Ramos (cell line): ENCODE data around the gene SIGLEC14.
"Not testable (repeated sequence)": the region's sequence is repeated elsewhere in the genome, so short reads cannot be mapped to it uniquely, and the experiment has no call there.

Experiments
- in situ Hi-C: fragments of 300-500 bp; cut with MboI; formaldehyde crosslinking; loops from one replicate; pipeline ENCODE4 v1.14.3; 2022; ENCODE audit warnings: low sequenced_read_pairs; ENCODE audit not compliant: unreplicated experiment

SIGLEC14 gene

GRCh38 chr19:51646730-51647129 is at the start of gene SIGLEC14:
SIGLEC14 (minus strand) TSS chr19:51646825; CDS start chr19:51646759, 66 bp downstream.
- in situ Hi-C loops, result not testable (repeated sequence)

- in situ Hi-C loops, result no loop called here
Observed at GRCh38 chr19:51695702-51696315, 49.2 kb upstream of the SIGLEC14 start.

GRCh38 chr19:51695088-51695487 is 48.5 kb upstream of the SIGLEC14 start:
- in situ Hi-C loops, result no loop called here

GRCh38 chr19:51694318-51695085 is 47.9 kb upstream of the SIGLEC14 start:
- in situ Hi-C loops, result no loop called here

- in situ Hi-C loops, result no loop called here
Observed at GRCh38 chr19:51693819-51694218, 47.2 kb upstream of the SIGLEC14 start.

GRCh38 chr19:51693260-51693659 is 46.6 kb upstream of the SIGLEC14 start, which contains the start of gene SPACA6:
SPACA6 (plus strand) TSS chr19:51693330; CDS start chr19:51693527, 197 bp downstream.
- in situ Hi-C loops, result no loop called here

GRCh38 chr19:51692468-51692867 is 45.8 kb upstream of the SIGLEC14 start:
- in situ Hi-C loops, result no loop called here

GRCh38 chr19:51691584-51692428 is 45.2 kb upstream of the SIGLEC14 start:
- in situ Hi-C loops, result no loop called here

- in situ Hi-C loops, result no loop called here
Observed at GRCh38 chr19:51691074-51691583, 44.5 kb upstream of the SIGLEC14 start.

GRCh38 chr19:51690454-51691073 is 43.9 kb upstream of the SIGLEC14 start:
- in situ Hi-C loops, result no loop called here

GRCh38 chr19:51689751-51690453 is 43.3 kb upstream of the SIGLEC14 start:
- in situ Hi-C loops, result no loop called here

- in situ Hi-C loops, result no loop called here
Observed at GRCh38 chr19:51688671-51689571, 42.3 kb upstream of the SIGLEC14 start.

GRCh38 chr19:51687791-51688670 is 41.4 kb upstream of the SIGLEC14 start:
- in situ Hi-C loops, result no loop called here

- in situ Hi-C loops, result no loop called here
Observed at GRCh38 chr19:51686171-51686570, 39.5 kb upstream of the SIGLEC14 start.

GRCh38 chr19:51681286-51681941 is 34.8 kb upstream of the SIGLEC14 start:
- in situ Hi-C loops, result no loop called here

GRCh38 chr19:51680474-51680873 is 33.8 kb upstream of the SIGLEC14 start:
- in situ Hi-C loops, result no loop called here

GRCh38 chr19:51676566-51677083 is 30.0 kb upstream of the SIGLEC14 start:
- in situ Hi-C loops, result no loop called here
